ENCODE measurements around the gene PTCHD4.

The PTCHD4 gene

GRCh38 chr6:48092550-48093217, 18.3 kb downstream of the PTCHD4 start:
- no peak for TF ChIP-seq FOXP2 (optimal IDR thresholded peaks at IDR 0.05; ENCODE audit: borderline replicate concordance, extremely low read depth, extremely low read length, insufficient read depth)
- TF ChIP-seq POLR2AphosphoS5 (IDR thresholded peaks at IDR 0.05; ENCODE audit: low read depth, low read length) = no peak
- no peak for TF ChIP-seq REST (IDR thresholded peaks at IDR 0.05; ENCODE audit: insufficient read depth in 1 of 2, low read depth in 2 of 2, low read length in 2 of 2)
- no peak for TF ChIP-seq TAF1 (IDR thresholded peaks at IDR 0.05; ENCODE audit: borderline replicate concordance, insufficient read depth, low read length)
- TF ChIP-seq SIN3A (IDR thresholded peaks at IDR 0.05; ENCODE audit: borderline replicate concordance, insufficient read depth, low read length) = no peak

GRCh38 chr6:48090546-48090945, 20.5 kb downstream of the PTCHD4 start:
- TF ChIP-seq POLR2AphosphoS5 (IDR thresholded peaks at IDR 0.05; ENCODE audit: low read depth, low read length) = no peak
- TF ChIP-seq REST (IDR thresholded peaks at IDR 0.05; ENCODE audit: insufficient read depth in 1 of 2, low read depth in 2 of 2, low read length in 2 of 2) = no peak
- TF ChIP-seq SIN3A (IDR thresholded peaks at IDR 0.05; ENCODE audit: borderline replicate concordance, insufficient read depth, low read length) = no peak
- no peak for TF ChIP-seq FOXP2 (optimal IDR thresholded peaks at IDR 0.05; ENCODE audit: borderline replicate concordance, extremely low read depth, extremely low read length, insufficient read depth)
- TF ChIP-seq TAF1 (IDR thresholded peaks at IDR 0.05; ENCODE audit: borderline replicate concordance, insufficient read depth, low read length) = no peak

- no peak for TF ChIP-seq POLR2AphosphoS5 (IDR thresholded peaks at IDR 0.05; ENCODE audit: low read depth, low read length)
- TF ChIP-seq SIN3A (IDR thresholded peaks at IDR 0.05; ENCODE audit: borderline replicate concordance, insufficient read depth, low read length) = no peak
- no peak for TF ChIP-seq TAF1 (IDR thresholded peaks at IDR 0.05; ENCODE audit: borderline replicate concordance, insufficient read depth, low read length)
- TF ChIP-seq REST (IDR thresholded peaks at IDR 0.05; ENCODE audit: insufficient read depth in 1 of 2, low read depth in 2 of 2, low read length in 2 of 2) = no peak
- TF ChIP-seq FOXP2 (optimal IDR thresholded peaks at IDR 0.05; ENCODE audit: borderline replicate concordance, extremely low read depth, extremely low read length, insufficient read depth) = no peak
These were observed 23.5 kb downstream of the PTCHD4 start for GRCh38 chr6:48087448-48087847.

- TF ChIP-seq TAF1 (IDR thresholded peaks at IDR 0.05; ENCODE audit: borderline replicate concordance, insufficient read depth, low read length) = no peak
- no peak for TF ChIP-seq FOXP2 (optimal IDR thresholded peaks at IDR 0.05; ENCODE audit: borderline replicate concordance, extremely low read depth, extremely low read length, insufficient read depth)
- no peak for TF ChIP-seq REST (IDR thresholded peaks at IDR 0.05; ENCODE audit: insufficient read depth in 1 of 2, low read depth in 2 of 2, low read length in 2 of 2)
- TF ChIP-seq POLR2AphosphoS5 (IDR thresholded peaks at IDR 0.05; ENCODE audit: low read depth, low read length) = no peak
- TF ChIP-seq SIN3A (IDR thresholded peaks at IDR 0.05; ENCODE audit: borderline replicate concordance, insufficient read depth, low read length) = no peak
These were observed 24.8 kb downstream of the PTCHD4 start for GRCh38 chr6:48086187-48086586.

All from PFSK-1 (cell line).